ENCODE measurements around the gene POLR1A. TPM values are rescaled to one million over a fixed set of nuclear protein-coding genes. Genes with fewer than 3 reads are reported as not detected.

Gene POLR1A
- total RNA-seq, 4 donors from 2014 or later: 17.5 to 56.3 (median 24.6) TPM

- TF ChIP-seq, protein P1, sequence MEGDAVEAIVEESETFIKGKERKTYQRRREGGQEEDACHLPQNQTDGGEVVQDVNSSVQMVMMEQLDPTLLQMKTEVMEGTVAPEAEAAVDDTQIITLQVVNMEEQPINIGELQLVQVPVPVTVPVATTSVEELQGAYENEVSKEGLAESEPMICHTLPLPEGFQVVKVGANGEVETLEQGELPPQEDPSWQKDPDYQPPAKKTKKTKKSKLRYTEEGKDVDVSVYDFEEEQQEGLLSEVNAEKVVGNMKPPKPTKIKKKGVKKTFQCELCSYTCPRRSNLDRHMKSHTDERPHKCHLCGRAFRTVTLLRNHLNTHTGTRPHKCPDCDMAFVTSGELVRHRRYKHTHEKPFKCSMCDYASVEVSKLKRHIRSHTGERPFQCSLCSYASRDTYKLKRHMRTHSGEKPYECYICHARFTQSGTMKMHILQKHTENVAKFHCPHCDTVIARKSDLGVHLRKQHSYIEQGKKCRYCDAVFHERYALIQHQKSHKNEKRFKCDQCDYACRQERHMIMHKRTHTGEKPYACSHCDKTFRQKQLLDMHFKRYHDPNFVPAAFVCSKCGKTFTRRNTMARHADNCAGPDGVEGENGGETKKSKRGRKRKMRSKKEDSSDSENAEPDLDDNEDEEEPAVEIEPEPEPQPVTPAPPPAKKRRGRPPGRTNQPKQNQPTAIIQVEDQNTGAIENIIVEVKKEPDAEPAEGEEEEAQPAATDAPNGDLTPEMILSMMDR (IDR thresholded peaks at IDR 0.05): no peak
- ATAC-seq (ENCODE audit: low FRiP score) (no peak), DNase-seq (ENCODE audit: low spot score) (no peak)
Observed at GRCh38 chr2:86064006-86064405, 41.7 kb downstream of the POLR1A start.

GRCh38 chr2:86062043-86062442 lies 43.6 kb downstream of the POLR1A start:
- DNase-seq (ENCODE audit: low spot score) (no peak), ATAC-seq (ENCODE audit: low FRiP score) (no peak)
- TF ChIP-seq, protein P1 (IDR thresholded peaks at IDR 0.05): no peak

- DNase-seq (ENCODE audit: low spot score): no peak
Observed at GRCh38 chr2:86056590-86057331, 48.9 kb downstream of the POLR1A start.

DNA sequence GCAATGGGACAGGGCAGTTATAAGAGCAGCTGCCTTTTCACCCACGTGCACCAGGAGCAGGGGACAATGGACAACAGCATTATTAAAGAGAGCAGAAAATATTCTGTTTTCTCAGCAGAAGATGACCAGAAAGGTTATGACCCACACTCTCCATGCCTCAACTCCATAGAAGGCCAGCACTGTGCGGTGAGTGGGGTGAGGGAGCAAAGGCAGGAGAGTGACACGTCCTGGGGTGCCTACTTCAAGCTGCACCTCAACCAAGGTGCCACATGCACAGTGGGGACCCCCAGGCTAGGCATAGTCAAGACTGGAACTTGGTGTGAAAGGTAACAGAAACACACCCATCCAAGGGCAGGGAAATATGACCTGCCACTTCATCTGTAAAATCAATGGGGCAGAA lies 50.4 kb downstream of the POLR1A start:
- DNase-seq (ENCODE audit: low spot score): no peak
- TF ChIP-seq, protein P1 (IDR thresholded peaks at IDR 0.05): no peak

More at GRCh38 chr2:86056590-86057331, 48.9 kb downstream of the POLR1A start:
- no peak for ATAC-seq (ENCODE audit: low FRiP score)
- TF ChIP-seq, protein P1 (IDR thresholded peaks at IDR 0.05): no peak

GRCh38 chr2:86054535-86055082 lies 51.1 kb downstream of the POLR1A start:
- no peak for ATAC-seq (ENCODE audit: low FRiP score)

More for the DNA sequence above, 50.4 kb downstream of the POLR1A start:
- ATAC-seq (ENCODE audit: low FRiP score): no peak

GRCh38 chr2:86053166-86053565 lies 52.5 kb downstream of the POLR1A start:
- TF ChIP-seq, protein P1 (IDR thresholded peaks at IDR 0.05): no peak
- DNase-seq (ENCODE audit: low spot score) (no peak), ATAC-seq (ENCODE audit: low FRiP score) (no peak)

More at GRCh38 chr2:86054535-86055082, 51.1 kb downstream of the POLR1A start:
- TF ChIP-seq, protein P1 (IDR thresholded peaks at IDR 0.05): no peak
- DNase-seq (ENCODE audit: low spot score): no peak

DNA sequence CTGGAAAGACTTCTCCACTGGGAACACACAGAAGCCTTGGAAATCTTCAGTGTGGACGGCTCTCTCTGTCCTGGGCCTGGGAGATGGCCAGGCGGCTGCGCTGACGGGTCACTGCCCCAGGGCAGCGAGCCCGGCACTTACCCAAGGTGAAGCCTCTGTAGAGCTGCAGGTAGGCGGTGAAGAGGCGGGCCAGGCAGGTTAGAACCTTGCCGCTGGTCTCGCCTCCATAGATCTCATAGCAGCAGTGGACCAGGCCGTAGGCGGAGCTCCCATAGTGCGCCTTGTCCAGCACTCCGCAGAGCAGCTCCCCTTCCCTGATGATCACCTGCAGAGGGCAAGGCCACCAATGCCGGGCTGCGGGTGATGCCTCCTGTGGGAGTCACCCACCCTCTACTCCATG lies 53.0 kb downstream of the POLR1A start:
- ATAC-seq (ENCODE audit: low FRiP score) (no peak), DNase-seq (ENCODE audit: low spot score) (no peak)
- TF ChIP-seq, protein P1 (IDR thresholded peaks at IDR 0.05): no peak

Measured in omental fat pad (tissue), 4 donors.